Stimulated activated naive CD8-positive, alpha-beta T cell treated with anti-CD3 and anti-CD28 coated beads, Interleukin-15, Interleukin-2, amounts not matched to agents 100 ng/mL and 50 ng/mL, for 24 hours (primary cell): ENCODE measurements around the gene SYNPR.

Source experiments
- H3K27ac Mint-ChIP-seq: one replicate; pipeline ENCODE4 v1.8.0; 2021; ENCODE audit warnings: mild to moderate bottlenecking, mixed read lengths
- H3K27me3 Mint-ChIP-seq: one replicate; pipeline ENCODE4 v1.8.0; 2021; ENCODE audit warnings: mixed read lengths
- H3K36me3 Mint-ChIP-seq: one replicate; pipeline ENCODE4 v1.8.0; 2021; ENCODE audit warnings: low read depth, mixed read lengths
- H3K4me1 Mint-ChIP-seq: one replicate; pipeline ENCODE4 v1.8.0; 2021; ENCODE audit warnings: low read depth, mixed read lengths
- H3K4me3 Mint-ChIP-seq: one replicate; pipeline ENCODE4 v1.8.0; 2021; ENCODE audit warnings: mild to moderate bottlenecking, mixed read lengths
- H3K9me3 Mint-ChIP-seq: one replicate; pipeline ENCODE4 v1.8.0; 2021; ENCODE audit warnings: mixed read lengths

The SYNPR gene

DNA sequence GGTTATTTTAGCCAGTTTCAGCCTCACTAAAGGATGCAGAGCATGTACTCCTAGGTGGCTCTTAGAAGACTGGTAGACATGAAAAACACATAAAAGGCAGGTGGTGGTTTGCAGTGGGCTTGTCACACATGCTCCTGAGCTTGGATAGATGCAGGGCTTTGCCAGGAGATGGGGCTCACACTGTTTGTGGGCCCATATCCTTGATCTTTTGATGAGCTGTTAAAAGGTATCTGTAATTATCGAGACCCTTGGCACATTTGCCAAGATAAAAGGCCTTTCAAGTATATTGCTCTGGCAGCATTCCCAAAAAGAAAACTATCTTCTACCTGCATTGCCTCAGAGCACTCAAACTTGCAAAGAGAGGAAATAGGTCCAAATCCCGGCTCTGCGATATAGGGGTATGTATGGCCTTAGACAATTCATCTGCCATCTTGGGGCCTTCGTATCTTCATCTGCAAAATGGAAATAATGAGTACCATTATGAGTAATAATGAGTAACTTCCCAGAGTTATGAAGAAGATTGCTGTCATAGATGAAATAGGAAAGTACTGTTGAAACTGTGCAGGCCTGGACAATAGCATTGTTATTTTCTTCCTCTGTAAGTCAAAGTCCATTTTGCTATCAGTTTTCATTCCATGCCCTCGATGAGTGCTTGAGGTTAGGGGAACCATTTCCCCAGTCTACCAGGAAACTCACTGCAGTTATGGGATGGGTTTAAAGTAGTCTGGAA is 172.7 kb downstream of the SYNPR start:
- no peak overlapping the region for H3K27ac Mint-ChIP-seq
- H3K4me1 Mint-ChIP-seq = no peaks in the 10 kb centered on the region
- no peaks in the 10 kb centered on the region for H3K9me3 Mint-ChIP-seq
- H3K27me3 Mint-ChIP-seq = peaks cover 2% of the 10 kb centered on the region
- no peaks in the 10 kb centered on the region for H3K36me3 Mint-ChIP-seq
- H3K4me3 Mint-ChIP-seq = no peak overlapping the region

DNA sequence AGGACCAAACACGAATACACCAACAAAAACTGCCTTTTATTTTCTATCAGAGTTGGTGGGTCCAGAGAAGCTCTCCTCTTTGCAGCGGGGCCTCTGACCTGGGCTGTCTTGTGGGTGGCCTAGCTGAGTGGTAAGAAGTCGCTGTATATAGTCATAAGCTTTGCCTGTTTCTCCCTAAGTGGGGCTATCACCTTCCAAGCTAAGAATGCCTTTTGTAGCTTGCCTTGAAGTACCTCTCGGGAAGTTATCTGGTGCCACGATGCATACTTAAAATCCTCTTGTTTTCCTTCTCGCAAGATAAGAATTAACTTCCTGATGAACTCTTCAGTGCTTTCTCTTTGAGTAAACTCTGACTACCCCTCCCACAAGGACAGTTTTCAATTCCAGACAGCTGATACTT is 178.8 kb downstream of the SYNPR start:
- H3K36me3 Mint-ChIP-seq = no peaks in the 10 kb centered on the region
- H3K9me3 Mint-ChIP-seq = no peaks in the 10 kb centered on the region
- no peaks in the 10 kb centered on the region for H3K4me1 Mint-ChIP-seq
- H3K27me3 Mint-ChIP-seq = no peaks in the 10 kb centered on the region
- no peak overlapping the region for H3K27ac Mint-ChIP-seq
- H3K4me3 Mint-ChIP-seq = no peak overlapping the region

DNA sequence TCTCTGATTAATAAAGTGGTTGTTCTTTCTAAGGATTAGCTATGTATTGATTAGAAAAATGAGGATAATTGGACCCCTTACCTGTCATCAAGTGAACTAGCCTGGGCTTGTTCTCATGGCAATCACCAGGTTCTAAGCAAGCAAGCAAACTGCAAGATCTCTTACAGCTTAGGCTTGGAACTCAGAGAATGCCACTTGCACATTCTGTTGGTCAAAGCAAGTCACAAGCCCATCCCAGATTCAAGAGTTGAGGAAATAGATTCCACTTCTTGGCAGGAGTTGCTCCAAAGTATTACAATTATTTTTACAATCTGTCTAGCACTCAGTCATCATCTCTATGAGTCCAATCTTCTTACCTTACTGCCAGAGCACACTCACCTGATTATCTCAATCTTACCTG is 180.3 kb downstream of the SYNPR start:
- Mint-ChIP-seq H3K4me1 (no peaks in the 10 kb centered on the region), H3K4me3 (no peak overlapping the region)

DNA sequence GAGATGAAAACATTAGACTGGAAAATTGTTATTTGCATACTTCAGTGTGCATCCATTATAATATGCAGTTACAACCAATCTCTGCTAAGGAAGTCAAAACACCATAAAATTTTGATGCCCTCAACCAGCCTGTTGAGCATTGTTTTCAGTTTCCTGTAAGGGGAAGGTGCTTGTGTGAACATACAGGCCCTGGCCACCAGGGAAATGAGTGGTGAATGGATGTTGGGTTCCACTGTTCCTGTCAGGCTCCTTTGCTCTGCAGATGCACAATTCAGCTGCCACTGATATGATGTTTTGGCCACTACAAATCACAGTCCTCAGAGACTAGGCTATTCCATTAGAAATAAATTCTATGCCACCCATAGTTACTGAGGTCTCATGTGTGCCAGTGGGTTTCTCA is 184.6 kb downstream of the SYNPR start:
- no peaks in the 10 kb centered on the region for H3K4me1 Mint-ChIP-seq
- H3K27ac Mint-ChIP-seq = no peak overlapping the region
- H3K27me3 Mint-ChIP-seq = peaks cover 4% of the 10 kb centered on the region
- H3K36me3 Mint-ChIP-seq = no peaks in the 10 kb centered on the region
- no peak overlapping the region for H3K4me3 Mint-ChIP-seq
- peaks cover 6% of the 10 kb centered on the region for H3K9me3 Mint-ChIP-seq

More for the DNA sequence above, 180.3 kb downstream of the SYNPR start:
- H3K9me3 Mint-ChIP-seq = no peaks in the 10 kb centered on the region
- no peak overlapping the region for H3K27ac Mint-ChIP-seq
- H3K36me3 Mint-ChIP-seq = no peaks in the 10 kb centered on the region
- no peaks in the 10 kb centered on the region for H3K27me3 Mint-ChIP-seq

DNA sequence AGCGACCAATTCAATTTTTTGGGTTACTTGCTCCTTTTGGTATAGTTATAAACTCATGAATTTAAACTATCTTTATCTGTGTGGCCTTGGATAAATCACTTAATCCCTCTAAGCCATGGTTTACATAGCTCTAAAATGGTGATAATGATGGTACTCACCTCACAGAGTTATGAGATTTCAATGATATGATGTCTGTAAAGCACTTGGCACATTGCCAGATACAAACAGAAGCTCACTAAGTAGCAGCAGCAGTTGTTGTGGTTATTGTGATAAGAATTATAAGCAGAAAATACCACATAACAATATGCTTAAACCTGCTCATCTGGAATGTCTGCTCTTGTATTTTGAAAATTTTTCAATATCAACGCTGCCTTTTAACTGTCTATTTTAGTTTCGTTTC is 189.3 kb downstream of the SYNPR start:
- Mint-ChIP-seq H3K27me3 (peaks cover 4% of the 10 kb centered on the region), H3K9me3 (peaks cover 6% of the 10 kb centered on the region), H3K36me3 (no peaks in the 10 kb centered on the region), H3K27ac (no peak overlapping the region), H3K4me1 (no peaks in the 10 kb centered on the region), H3K4me3 (no peak overlapping the region)

DNA sequence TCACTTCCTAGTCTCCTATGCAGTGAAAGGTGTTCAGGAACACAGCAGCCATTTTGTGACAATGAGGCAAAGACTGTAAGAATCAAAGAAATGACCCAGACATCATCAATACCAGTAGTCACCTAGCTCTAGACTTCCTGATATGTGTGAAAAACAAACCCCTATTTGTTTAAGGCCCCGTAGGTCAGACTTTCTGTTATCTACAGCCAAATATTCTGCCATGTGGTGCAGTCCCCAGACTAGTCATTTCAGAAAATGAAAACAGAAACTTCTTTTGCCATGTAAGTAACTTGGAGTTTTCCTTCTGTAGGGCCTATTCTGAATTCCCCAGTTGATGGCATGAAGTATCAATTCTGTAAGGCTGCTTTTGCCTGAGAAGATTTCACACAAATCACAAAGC is 192.6 kb downstream of the SYNPR start:
- Mint-ChIP-seq H3K36me3 (no peaks in the 10 kb centered on the region), H3K4me3 (no peak overlapping the region), H3K9me3 (no peaks in the 10 kb centered on the region), H3K27ac (no peak overlapping the region), H3K27me3 (no peaks in the 10 kb centered on the region), H3K4me1 (no peaks in the 10 kb centered on the region)

DNA sequence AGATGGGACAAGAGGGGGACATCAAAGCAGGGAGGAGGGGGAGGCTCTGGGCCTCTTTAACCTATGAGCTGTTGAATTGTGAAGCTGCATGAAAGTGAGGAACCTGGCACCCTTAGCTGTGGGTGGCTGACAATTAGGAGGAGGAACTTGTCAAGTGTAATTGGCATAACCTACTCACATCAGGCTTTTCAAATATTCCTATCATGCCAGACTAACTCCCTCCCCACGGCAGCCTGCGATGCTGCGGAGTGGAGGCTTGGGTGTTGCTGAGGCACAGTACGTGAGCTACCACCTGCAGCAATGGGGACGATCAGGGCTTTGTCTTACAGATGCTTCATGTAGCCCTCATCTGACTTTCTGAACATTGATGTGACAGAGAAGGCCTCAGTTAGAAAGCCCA is 193.7 kb downstream of the SYNPR start:
- H3K4me1 Mint-ChIP-seq = no peaks in the 10 kb centered on the region
- H3K9me3 Mint-ChIP-seq = no peaks in the 10 kb centered on the region

DNA sequence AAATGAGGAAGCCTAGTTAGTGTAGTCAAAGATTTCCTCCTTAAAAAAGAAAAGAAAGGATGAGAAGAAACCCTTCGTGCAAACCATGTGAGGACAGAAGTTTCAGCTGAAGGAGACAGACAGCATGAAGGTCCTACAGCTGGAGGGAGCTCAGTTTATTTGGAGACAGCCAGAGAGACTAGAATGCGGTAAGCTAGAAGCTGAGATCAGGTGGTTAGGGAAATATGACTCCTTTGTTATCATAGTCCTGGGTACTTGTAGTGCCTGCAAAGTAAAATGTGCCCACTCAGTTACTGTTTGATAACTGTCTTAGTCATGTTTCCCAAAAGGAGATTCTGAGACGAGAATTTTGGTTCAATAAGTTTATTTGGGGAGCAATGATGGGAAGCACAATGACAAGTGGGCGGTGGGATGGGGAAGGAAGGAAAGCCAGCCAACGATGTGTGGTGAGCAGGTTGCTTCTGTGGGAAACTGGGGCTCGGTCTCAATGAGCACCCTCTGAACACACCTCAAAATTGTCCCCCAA is 195.6 kb downstream of the SYNPR start:
- Mint-ChIP-seq H3K36me3 (no peaks in the 10 kb centered on the region), H3K27ac (no peak overlapping the region), H3K9me3 (no peaks in the 10 kb centered on the region), H3K27me3 (no peaks in the 10 kb centered on the region), H3K4me3 (no peak overlapping the region), H3K4me1 (no peaks in the 10 kb centered on the region)

More for the DNA sequence above, 193.7 kb downstream of the SYNPR start:
- Mint-ChIP-seq H3K27ac (no peak overlapping the region), H3K4me3 (no peak overlapping the region), H3K36me3 (no peaks in the 10 kb centered on the region), H3K27me3 (no peaks in the 10 kb centered on the region)

DNA sequence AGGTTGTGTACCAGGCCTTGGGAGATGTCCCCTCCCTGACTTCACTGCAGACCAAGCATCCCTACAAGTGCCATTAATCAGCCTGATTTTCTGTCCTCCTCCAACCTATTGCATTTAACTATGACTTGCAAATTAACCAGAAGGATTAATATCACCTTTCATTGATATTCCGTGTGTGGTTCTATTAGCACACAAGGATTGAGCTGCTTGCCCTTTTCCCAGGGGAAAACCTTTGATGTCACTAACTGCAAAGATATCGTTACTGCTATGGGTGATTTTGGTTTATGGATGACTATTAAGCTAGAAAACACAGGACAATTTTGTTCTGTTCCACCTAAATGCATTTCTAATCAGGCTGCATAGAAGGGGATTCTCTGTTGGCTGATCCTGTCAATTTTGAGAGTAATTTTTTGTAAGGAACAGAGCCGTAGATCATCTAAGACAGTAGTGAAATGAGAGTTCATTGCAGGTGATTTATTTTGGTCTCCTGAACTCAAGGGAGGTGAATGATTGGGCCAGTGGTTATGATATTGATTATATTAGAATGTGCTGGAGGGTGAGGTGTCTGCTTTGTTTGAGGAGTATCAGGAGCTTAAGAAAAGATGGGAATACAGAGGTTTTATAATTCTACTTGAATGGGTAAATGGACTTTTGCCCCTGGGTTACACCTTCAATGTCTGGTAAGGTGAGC is 196.9 kb downstream of the SYNPR start:
- no peaks in the 10 kb centered on the region for H3K4me1 Mint-ChIP-seq
- no peak overlapping the region for H3K27ac Mint-ChIP-seq
- no peaks in the 10 kb centered on the region for H3K27me3 Mint-ChIP-seq
- no peaks in the 10 kb centered on the region for H3K9me3 Mint-ChIP-seq
- H3K4me3 Mint-ChIP-seq = no peak overlapping the region
- H3K36me3 Mint-ChIP-seq = no peaks in the 10 kb centered on the region

DNA sequence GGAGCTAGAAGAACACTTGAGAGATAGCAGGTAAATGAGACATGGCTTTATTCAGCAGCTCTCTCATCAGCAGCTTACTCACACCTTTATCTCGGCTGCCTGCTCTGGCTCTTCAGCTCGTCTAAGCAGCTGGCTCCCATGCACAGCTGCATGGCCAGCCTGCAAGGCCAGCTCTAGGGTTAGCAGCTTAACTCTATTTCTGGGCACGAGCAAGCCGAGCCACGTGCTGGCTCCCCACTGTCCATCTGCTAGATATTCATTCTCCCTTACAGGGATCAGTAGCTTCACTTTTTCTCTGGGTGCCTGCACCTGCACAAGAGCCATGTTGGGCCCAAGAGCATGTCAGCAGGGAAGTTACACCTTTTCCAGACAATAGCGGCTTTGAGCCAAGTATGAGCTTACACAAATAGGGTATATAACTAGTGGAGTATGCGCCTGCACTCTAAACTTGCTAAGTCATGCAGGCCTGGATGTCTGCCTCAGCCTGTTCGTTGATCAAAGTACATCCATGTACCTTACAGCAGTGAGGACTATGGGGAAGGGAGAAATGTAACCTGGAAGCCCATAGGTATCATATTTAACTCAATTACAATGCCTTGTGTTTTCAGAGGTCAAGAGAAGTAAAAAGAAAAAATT is 199.5 kb downstream of the SYNPR start:
- Mint-ChIP-seq H3K4me1 (no peaks in the 10 kb centered on the region), H3K27me3 (no peaks in the 10 kb centered on the region), H3K9me3 (no peaks in the 10 kb centered on the region), H3K4me3 (no peak overlapping the region), H3K27ac (no peak overlapping the region), H3K36me3 (no peaks in the 10 kb centered on the region)

DNA sequence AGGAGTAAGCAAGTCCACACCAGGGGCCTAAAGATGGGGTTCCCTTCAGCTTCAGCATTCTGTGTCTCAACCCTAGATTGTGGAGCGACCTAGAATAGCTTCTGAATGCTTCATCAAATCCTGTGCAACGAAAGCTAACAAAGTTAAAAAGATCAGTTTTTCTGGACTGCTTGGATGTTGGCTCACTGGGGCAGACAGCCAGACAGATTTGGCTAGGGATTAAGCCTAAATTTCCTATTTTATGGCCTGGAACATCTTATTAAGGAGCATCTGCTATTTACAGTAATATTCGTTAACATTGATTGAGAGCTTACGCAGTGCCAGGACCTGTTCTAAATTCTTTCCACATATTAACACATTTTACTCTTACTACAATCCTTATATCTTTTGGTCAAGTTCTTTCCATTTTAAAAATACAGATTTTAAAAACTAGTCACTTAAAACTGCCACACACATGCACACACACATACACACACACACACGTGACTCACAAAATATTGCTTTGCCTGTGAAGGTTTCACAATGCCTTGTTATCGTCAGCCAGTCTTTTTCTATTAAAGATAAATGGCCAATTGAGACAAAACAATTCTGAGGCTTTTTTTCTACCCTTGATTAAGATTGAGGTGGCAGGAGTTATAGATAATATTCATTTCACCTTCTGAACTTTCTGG is 201.0 kb downstream of the SYNPR start:
- Mint-ChIP-seq H3K9me3 (no peaks in the 10 kb centered on the region), H3K27me3 (no peaks in the 10 kb centered on the region), H3K4me1 (no peaks in the 10 kb centered on the region), H3K27ac (no peak overlapping the region), H3K4me3 (no peak overlapping the region), H3K36me3 (no peaks in the 10 kb centered on the region)

DNA sequence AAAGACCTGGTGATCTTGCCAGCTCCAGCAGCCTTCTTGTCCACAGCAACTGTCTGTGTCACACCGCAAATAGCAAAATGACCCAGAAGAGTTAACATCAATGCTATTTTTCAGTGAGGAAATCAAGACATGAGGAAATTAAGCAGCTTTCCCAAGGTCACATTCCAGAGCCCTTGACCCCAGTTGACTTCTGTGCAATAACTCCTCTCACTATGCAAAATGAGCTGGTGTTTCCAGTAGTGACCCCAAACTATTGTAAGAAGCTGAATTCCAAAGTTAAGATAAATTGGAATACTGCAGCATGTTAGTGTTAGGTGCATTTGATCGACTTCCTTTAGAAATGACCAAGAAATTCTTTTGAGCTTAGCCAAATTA is 201.5 kb downstream of the SYNPR start:
- H3K36me3 Mint-ChIP-seq = no peaks in the 10 kb centered on the region
- no peak overlapping the region for H3K4me3 Mint-ChIP-seq
- H3K4me1 Mint-ChIP-seq = no peaks in the 10 kb centered on the region
- no peaks in the 10 kb centered on the region for H3K27me3 Mint-ChIP-seq
- no peak overlapping the region for H3K27ac Mint-ChIP-seq
- H3K9me3 Mint-ChIP-seq = no peaks in the 10 kb centered on the region

DNA sequence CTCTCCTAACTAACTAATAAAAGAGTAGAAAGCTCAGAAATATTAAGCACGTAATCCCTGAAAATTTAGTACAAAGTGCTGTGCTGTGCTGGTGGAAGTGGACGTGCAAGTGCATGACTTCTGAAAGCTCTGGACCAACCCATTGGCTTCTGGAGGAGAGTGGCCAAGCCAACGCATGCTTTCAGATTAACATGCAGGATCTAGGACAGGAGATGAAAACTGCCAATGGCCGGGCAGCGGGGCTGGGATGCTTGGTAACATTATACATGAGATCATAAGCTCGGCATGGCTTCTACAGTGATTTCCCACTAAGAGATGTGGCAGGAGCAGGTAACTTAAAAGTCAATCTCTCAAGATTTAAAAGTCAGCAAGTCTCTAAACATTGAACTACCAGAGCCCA is 203.5 kb downstream of the SYNPR start:
- Mint-ChIP-seq H3K27ac (no peak overlapping the region), H3K36me3 (no peaks in the 10 kb centered on the region), H3K27me3 (no peaks in the 10 kb centered on the region), H3K4me1 (no peaks in the 10 kb centered on the region), H3K4me3 (no peak overlapping the region), H3K9me3 (peaks cover 4% of the 10 kb centered on the region)

DNA sequence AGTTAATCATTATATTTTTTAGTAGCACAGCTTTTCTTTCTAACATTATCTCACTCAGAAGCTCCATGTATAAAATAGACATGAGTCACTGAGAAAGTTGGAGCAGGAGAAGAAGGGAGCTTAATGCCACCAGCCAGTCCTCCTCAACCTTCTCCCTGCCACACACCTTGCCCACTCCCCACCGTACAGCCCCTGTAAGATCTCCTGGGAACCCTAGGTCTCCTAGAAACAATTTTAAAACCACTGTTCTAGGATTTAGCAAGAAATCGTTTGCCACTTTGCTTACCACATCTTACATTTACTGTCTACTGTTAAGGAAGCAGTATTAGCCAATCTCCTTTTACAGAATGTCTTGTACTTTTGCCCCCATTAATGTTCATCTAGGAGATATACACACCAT is 204.2 kb downstream of the SYNPR start:
- Mint-ChIP-seq H3K4me3 (no peak overlapping the region), H3K9me3 (peaks cover 4% of the 10 kb centered on the region), H3K27ac (no peak overlapping the region), H3K4me1 (no peaks in the 10 kb centered on the region), H3K27me3 (no peaks in the 10 kb centered on the region), H3K36me3 (no peaks in the 10 kb centered on the region)

DNA sequence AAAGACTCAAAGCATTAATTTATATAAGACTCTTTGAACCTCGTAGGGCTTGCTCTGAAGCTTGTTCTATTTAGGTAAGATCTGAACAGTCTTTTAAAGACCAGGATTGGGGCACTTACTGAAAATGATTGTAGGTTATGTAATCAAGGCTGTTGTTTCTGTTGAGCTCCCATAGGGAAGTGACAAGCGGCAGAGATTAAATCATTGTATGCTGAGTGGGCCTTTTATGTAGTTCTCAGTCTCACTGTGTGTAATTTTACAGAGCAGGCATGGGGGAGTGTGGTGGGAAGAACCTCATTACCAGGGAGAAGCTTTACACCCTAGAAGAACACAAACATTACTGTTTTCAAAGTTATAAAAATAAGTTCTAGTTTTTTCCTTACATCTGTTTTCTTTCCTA is 214.4 kb downstream of the SYNPR start:
- Mint-ChIP-seq H3K4me1 (no peaks in the 10 kb centered on the region), H3K27ac (no peak overlapping the region), H3K9me3 (peaks cover 10% of the 10 kb centered on the region), H3K4me3 (no peak overlapping the region), H3K27me3 (no peaks in the 10 kb centered on the region), H3K36me3 (no peaks in the 10 kb centered on the region)
